GM18520 (cell line): ENCODE results near the gene IL19.
"Not testable (repeated sequence)": the region's sequence is repeated elsewhere in the genome, so short reads cannot be mapped to it uniquely, and the experiment has no call there.

Experiments
- ATAC-seq: cut with Tn5 transposase; IDR thresholded peaks from one replicate; pipeline ENCODE4 v1.9.1; 2021; ENCODE audit not compliant: unreplicated experiment

The IL19 gene

GRCh38 chr1:206772243-206772937 is 1.8 kb downstream of the IL19 start, which contains the start of gene IL10:
TSS of gene IL10 (minus strand) at chr1:206772494. CDS start at chr1:206772435, 59 bp downstream.
- ATAC-seq: no peak

- no peak for ATAC-seq
Observed at GRCh38 chr1:206774093-206774492, 3.5 kb downstream of the IL19 start.

- ATAC-seq: no peak
Observed at GRCh38 chr1:206776229-206776628, 5.7 kb downstream of the IL19 start.

- ATAC-seq: no peak
Observed at GRCh38 chr1:206778031-206778430, 7.5 kb downstream of the IL19 start.

- not testable (repeated sequence) for ATAC-seq
Observed at GRCh38 chr1:206778911-206779310, 8.3 kb downstream of the IL19 start.

- ATAC-seq: no peak
Observed at GRCh38 chr1:206779638-206780037, 9.1 kb downstream of the IL19 start.

GRCh38 chr1:206782448-206782847 is 11.9 kb downstream of the IL19 start:
- ATAC-seq: peak; percentile 41

GRCh38 chr1:206783506-206783905 is 12.9 kb downstream of the IL19 start:
- no peak for ATAC-seq

- no peak for ATAC-seq
Observed at GRCh38 chr1:206784471-206784903, 13.9 kb downstream of the IL19 start.

- ATAC-seq: no peak
Observed at GRCh38 chr1:206785182-206785765, 14.7 kb downstream of the IL19 start.

GRCh38 chr1:206786212-206786886 is 15.8 kb downstream of the IL19 start:
- ATAC-seq: no peak

GRCh38 chr1:206787891-206788290 is 17.3 kb downstream of the IL19 start:
- no peak for ATAC-seq

- ATAC-seq: no peak
Observed at GRCh38 chr1:206788487-206789050, 18.0 kb downstream of the IL19 start.

GRCh38 chr1:206790502-206791250 is 20.1 kb downstream of the IL19 start:
- peak; percentile 25 for ATAC-seq

GRCh38 chr1:206792939-206793607 is 22.5 kb downstream of the IL19 start:
- peak; percentile 33 for ATAC-seq

- peak; percentile 5 for ATAC-seq
Observed at GRCh38 chr1:206793620-206794019, 23.0 kb downstream of the IL19 start.

GRCh38 chr1:206794294-206794908 is 23.8 kb downstream of the IL19 start:
- no peak for ATAC-seq

- no peak for ATAC-seq
Observed at GRCh38 chr1:206796116-206796515, 25.5 kb downstream of the IL19 start.

- no peak for ATAC-seq
Observed at GRCh38 chr1:206796981-206797402, 26.4 kb downstream of the IL19 start.
